SKM-1 treated with dmso at 0.1 percent for 144 hours (cell line): Measurements from ENCODE around the gene TET1.
"Not testable (repeated sequence)": the region's sequence is repeated elsewhere in the genome, so short reads cannot be mapped to it uniquely, and the experiment has no call there.

Source experiments
- DNase-seq: peaks from one replicate; lab custom pipeline; 2025; ENCODE audit not compliant: unreplicated experiment; lab: John Stamatoyannopoulos, UW

The TET1 gene

DNA sequence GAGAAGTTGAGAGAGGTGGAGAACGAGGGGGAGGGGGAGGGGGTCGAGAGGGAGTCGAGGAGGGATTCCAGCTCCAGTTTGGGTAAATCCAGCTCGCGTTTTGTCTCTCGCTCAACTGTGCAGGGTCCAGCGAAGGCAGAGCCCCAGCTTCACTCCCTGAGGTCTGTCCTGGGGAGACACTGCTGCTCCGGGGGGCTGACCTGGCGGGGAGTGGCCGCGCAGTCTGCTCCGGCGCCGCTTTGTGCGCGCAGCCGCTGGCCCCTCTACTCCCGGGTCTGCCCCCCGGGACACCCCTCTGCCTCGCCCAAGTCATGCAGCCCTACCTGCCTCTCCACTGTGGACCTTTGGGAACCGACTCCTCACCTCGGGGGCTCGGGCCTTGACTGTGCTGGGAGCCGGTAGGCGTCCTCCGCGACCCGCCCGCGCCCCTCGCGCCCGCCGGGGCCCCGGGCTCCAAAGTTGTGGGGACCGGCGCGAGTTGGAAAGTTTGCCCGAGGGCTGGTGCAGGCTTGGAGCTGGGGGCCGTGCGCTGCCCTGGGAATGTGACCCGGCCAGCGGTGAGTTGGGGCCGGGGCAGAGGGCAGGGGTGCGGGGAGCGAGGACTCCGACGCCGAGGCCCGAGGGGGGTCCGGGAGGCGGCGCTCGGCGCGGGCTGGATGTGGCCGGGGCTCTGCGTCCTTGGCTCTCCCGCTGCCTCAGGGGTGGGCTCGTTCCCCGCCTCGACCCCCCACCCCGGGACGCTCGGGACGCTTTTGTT is at the start of gene TET1:
TET1 (plus strand) TSS at position 152 of the 757 bp plus-strand sequence. CDS start 12,002 bp downstream, outside the sequence.
- DNase-seq, result no peak

DNA sequence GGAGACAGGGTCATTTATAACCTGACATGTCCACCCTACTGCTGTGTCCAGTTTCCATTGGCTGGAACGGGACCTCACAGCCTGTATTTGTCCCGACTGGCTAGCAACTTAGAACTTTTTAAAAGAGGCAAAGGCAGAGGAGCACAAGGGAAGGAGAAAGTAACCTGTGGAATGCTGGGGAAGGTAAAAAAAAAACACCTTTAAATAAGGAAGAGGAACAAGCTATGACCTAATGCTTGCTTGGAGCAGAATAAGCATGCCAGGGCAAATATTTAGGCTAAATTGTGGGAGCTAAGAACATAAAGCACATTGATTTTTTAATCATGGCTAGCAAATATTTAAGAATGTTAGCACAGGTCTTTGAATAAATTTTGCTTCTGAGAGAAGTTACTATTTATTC is 43.9 kb upstream of the TET1 start:
- DNase-seq, result not testable (repeated sequence)

DNA sequence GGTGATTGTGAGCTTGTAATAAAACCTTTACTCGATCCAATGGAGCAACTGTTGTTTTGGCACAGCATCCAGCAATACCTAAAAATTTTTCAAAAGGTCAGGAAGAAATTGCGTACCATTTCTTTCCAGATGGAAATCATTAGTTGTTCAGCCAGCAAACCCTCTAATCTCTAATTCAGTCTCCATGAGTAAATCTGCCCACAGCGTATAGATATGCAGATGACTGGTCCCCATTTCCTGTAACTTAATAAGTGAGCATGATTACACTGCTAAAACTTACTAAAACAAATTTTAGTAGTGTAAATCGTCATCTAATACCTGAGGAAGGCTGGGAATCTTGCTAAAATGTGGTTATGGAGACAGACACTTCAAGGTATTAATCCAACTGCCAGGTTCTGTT is 43.4 kb upstream of the TET1 start:
- no peak for DNase-seq

DNA sequence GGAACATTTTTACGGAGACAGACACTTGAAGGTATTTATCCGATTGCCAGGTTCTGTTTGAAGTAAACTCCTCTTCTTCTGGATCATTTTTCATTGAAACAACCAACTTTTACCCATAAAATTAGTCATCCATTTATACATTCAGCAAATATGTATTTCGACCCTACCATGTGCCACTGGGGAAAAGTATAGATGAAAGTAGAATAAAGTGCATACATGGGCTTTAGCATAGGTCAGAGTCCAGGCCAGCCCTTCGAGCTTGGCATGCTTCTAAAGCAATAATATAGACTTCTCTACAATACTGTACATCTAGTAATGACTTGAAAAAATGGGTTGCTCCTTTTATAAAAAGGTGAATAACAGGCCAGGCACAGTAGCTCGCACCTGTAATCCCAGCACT is 42.9 kb upstream of the TET1 start:
- DNase-seq, result no peak

DNA sequence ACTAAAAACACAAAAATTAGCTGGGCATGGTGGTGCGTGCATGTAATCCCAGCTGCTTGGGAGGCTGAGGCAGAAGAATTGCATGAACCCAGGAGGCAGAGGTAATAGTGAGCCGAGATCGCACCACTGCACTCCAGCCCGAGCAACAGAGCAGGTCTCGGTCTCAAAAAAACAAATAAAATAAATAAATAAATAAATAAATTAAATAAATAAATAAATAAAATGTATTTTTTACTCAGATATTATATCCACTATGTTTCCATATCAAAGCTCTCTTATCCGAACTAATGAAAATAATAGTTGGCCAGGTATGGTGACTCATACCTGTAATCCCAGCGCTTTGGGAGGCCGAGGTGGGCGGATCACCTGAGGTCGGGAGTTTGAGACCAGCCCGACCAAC is 41.5 kb upstream of the TET1 start:
- not testable (repeated sequence) for DNase-seq

DNA sequence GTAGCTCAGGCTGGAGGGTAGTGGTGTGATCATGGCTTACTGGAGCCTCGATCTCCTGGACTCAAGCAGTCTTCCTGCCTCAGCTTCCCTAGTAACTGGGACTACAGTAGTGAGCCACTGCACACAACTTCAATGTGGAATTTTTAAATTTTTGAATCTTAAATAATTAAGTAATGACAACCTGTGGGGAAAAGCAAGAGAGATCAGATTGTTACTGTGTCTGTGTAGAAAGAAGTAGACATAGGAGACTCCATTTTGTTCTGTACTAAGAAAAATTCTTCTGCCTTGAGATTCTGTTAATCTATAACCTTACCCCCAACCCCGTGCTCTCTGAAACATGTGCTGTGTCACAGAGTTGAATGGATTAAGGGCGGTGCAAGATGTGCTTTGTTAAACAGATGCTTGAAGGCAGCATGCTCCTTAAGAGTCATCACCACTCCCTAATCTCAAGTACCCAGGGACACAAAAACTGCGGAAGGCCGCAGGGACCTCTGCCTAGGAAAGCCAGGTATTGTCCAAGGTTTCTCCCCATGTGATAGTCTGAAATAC is 34.6 kb upstream of the TET1 start:
- DNase-seq, result not testable (repeated sequence)

DNA sequence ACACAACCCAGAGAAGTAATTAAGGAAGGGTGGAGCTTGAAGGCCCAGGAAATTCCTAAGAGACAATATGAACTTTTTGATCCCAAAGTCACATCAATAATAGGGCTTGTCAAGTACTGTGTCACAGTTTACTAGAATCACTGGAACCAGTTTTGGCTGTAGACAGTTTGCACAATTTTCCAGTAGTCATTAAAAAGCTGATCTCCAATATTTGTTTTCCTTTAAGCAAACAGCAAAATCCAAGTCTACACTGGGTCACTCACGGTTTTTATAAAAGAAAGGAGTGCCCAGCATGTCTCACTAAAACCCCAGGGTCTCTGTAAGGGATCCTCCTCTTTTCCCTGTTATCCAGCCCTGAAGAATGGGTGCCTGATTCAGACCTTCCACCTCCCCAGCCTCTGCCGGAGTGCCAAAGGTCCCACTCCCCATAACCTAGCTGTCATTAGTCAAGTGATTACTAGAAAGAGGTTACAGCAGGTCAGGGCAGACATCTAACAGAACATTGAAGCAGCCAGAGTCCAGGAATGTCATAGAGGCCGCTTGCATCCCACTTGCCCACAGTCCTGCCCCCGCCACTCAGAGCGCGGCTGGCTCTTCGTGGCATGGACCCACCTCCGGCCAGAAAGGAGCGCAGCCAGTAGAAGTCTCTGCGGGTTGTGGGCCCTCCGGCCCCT is 33.4 kb upstream of the TET1 start:
- DNase-seq, result no peak

DNA sequence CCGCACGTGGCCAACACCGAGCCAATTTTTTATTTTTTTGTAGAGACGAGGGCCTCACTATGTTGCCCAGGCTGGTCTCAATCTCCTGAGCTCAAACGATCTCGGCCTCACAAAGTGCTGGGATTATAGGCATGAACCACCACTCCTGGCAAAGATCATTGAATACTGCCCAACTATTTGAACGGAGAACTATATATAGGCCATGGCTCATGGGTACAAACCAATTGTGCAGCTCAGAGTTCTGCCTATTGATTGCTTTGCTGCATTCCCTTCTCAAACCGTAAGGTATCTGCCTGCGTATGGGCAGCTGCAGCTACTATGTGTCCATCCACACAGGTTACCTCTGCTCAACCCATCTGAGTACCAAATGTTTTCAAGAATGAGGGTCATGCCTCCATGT is 23.2 kb upstream of the TET1 start:
- DNase-seq, result no peak

DNA sequence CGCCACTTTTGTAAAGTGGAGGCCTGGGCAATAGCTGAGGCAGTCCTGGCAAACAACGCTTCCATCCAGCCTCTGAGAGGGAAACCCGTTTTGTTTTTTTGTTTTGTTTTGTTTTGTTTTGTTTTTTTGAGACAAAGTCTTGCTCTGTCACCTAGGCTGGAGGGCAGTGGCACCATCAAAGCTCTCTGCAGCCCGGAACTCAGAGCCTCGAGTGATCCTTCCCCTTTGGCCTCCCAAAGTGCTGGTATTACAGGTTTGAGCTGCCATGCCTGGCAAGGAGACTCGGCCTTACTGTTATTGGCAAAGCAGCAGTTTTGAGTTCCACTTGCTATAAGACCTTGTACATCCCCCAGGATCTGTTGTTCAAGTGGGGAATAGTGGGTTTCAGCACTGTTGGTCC is 22.3 kb upstream of the TET1 start:
- DNase-seq, result no peak

DNA sequence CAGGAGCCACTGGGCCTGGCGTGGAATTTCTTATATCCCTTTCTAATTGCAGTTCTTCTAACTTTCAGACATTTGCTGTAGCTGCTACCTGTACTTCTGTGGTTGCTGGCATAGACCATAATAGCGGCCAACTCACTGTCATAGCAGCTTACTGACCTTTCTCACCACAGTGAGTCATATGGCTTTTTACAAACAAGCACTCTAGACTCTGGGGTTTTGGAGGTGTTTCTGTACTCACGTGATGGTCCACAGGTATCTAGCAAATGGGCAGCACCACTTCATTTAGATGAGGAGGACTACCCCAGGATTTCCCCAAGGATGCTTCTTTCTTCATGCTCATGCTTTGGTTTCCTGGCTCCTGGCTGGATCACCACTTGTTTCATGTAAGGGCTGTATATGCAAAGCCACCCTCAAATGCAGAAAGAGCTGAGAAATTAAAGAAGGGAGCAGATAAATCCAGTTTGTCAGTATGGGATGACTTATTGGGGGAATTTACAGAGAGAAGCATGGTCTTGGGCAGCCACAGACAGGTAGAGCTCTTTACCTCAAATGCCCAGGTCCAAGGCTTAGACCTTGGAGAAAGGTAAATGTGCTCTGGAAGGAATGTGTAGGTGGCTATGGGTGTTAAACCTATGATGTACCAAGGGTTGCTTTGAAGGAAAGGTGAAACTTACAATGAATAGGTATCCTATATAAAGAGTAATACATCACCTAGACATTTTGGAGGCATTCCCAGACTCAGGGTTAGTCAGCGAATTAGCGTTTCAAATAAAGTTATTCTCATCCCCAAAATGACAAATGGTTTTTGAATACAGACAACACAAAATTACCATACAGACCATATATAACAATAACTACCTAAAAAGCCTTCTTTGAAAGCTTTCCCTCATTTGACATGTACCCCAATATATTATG is 16.9 kb upstream of the TET1 start:
- DNase-seq, result no peak

DNA sequence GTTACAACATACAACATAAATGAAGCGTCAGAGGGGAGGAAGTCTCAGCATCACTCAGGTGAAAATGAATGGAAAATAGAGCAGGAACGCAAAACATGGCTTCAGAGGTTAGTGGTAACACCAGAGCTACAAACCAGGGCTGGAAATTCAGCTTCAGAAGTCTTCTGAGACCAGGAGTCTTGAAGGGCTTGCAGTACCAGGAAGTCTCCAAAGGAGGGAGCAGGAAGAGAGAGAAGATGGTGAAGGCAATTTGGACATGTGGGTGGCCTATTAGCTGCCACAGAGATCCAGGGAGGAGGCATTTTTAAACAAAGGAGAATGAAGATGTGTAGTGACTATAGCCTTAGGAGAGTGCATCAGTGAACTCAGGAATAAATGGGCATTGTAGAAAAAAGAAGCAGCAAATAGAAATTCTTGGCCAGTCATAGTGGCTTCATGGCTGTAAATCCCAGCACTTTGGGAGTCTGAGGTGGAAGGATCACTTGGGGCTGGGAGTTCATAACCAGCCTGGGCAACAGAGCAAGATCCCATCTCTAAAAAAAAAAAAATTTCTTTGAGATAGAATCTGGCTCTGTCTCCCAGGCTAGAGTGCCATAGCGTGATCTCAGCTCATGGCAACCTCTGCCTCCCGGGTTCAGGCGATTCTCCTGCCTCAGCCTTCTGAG is 9.3 kb upstream of the TET1 start:
- DNase-seq, result peak; percentile 76

DNA sequence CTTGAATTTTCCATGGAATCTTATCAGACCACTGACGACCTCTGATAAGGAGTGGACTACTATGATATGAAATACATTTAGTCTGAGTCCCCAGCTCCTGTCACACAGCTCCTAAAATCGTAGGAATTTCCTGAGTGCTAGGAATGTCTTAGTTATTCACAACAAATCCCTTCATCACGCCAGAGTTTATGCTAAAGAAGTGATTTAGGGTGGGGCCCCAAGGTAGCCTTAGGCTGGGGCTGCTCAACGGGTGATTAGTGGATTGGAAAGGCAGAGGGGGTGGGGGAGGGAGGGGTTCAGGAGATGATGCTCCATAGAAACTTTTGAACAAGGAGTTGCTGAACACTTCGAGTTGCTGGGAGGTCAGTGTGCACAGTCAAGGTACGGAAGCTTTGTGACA is 7.0 kb upstream of the TET1 start:
- no peak for DNase-seq

DNA sequence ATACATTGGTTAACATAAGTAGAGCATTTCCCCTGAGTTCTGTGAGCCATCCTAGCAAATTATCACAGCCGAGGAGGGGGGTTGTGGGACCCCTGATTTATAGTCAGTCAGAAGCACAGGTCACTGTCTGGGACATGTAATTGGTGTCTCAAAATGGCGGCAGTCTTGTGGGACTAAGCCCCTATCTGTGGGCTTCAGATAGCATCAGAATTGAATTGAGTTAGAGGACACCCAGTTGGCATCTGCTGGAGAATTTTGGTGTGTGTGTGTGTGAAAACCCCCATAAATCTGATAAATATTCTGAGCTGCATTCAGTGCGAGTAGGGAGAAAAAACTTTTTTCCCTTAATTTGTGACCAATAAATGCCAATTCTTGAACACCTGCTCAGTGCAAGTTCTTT is 6.5 kb upstream of the TET1 start:
- DNase-seq, result no peak

DNA sequence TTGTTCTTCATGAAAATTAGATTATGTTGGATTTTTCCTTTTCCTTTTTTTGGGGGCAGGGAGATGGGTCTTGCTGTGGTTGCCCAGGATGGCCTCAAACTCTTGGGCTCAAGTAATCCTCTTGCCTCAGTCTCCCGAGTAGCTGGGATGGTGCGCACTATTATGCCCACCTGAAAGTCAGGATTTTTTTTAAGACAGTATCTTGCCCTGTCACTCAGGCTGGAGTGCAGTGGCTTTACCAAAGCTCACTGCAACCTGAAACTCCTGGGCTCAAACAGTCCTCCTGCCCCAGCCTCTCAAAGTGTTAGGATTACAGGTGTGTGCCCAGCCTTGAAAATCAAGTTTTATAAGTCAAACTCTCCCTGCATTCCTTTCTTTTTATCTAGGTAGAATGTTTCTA is 1.7 kb upstream of the TET1 start:
- no peak for DNase-seq

DNA sequence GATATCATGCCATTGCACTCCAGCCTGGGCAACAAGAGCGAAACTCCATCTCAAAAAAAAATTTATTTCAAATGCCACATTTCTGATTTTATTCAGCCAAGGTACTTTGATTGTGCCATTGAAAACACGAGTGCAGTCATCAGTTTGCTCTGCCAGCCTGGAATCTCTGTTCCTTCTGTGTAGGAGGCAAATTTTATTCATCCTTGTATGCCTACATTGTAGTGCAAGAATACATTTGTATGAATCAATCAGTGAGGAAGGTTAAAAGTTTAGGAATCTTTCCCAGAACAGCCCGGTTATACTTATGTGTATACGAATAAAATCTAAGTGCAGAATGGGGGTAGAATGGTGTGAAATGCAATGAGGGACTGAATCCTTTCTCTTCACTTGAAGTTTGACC is 886 bp upstream of the TET1 start:
- no peak for DNase-seq

DNA sequence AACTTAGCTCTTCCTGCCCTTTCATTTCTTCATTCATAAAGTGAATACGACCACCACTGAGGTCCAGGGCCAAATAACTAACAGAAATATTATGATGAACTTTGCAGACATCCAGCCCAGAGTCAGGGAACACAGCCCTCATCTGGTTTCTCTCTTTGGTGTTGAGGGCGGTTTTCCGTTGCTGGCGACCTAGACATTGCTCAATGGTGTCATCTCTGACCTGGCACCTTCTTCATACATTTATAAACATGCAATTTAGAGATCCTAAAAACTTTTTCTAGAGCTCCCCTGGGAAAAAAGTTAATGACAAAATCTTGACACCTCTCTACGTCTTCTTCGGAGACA is 324 bp upstream of the TET1 start:
- no peak for DNase-seq

DNA sequence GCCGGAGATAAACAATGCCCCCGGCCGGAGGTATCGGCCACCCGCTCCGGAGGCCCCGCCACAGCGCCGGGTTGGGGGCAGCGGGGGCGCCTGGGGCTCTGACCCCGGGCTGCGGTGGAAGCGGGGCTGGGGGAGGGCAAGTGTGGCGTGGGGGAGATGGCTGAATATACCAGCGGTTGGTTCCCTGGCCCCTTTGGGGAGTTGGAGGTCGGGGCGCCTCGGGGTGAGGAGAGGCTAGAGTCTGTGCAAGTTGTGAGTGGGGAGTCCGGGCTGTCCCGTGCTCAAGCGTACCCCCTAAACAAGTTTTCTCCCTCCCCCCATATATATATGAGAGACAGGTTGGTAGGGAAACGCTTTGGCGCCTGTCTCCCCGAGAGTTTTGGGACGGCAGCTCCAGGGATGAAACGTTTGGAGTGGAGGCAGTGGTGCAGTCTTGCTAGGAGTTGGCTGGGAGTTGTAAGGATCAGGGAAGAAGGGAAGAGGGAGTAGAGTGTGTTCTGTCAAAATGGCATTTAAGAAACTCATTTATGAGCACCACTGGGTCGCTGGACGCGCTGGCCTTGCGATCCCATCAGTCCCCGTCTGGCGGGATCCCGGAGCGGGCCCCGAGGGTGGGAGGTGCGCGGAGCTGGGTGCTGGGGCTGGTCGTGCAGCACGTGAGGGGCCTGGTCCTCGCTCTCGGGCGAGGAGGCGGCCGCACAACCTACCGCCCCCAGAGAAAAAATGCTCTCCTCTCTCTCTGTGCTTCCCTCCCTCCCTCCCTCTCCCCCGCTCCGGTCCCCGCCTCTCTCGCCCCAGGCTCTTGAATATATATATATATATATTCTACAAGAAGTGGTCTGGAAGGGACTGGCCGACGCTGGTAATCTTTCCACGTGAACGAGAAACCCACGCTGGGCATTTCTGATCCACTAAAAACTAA is 1.1 kb downstream of the TET1 start:
- DNase-seq, result no peak

DNA sequence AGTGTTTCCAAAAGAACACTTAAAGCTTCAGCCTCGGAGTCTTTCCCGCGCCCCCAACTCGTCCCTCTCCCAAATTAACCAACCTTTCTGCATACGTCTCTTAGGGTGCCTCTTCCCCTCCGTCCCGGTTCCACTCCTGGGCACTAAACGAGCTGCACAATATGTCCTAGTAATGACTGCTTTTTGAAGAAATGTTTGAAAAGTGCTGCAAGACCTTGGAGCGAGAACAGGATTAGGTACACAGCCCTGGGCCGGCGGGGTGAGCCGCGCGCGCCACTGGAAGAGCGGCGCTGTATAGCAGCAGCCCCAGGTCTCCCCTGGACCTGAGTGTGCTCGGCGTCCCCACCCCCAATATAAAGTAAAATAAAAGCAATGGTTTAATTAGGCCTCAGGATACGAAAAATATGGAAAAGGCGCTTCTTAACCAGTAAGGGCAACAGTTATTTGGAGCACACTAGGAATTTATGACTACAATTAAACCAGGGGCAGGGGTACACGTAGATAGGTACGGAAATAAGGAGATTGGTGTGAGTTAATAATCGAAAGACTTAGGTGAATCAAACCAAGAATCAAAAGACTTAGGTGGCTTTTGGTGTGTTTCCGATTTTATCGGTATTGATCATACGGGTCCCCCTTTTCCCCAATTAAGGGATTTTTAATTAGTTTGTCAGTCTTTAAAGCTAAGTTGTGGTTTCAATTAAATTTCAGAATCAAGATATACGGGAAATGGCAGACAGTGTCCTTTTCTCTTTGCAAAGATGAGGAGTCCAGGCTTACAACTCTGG is 1.9 kb downstream of the TET1 start:
- DNase-seq, result no peak
